ENCODE measurements around the gene GZMA.
"Not testable (repeated sequence)": the region's sequence is repeated elsewhere in the genome, so short reads cannot be mapped to it uniquely, and the experiment has no call there.

GZMA gene

GRCh38 chr5:55102348-55102747 is at the start of gene GZMA:
TSS of gene GZMA (plus strand) at chr5:55102646. CDS start at chr5:55102683, 37 bp downstream.
- DNase-seq = no peak

- DNase-seq = no peak
Measured at GRCh38 chr5:55055183-55055582, 47.3 kb upstream of the GZMA start.

GRCh38 chr5:55062039-55062779 is 40.2 kb upstream of the GZMA start:
- no peak for DNase-seq

- no peak for DNase-seq
Measured at GRCh38 chr5:55063220-55063863, 39.1 kb upstream of the GZMA start.

- no peak for DNase-seq
Measured at GRCh38 chr5:55063899-55064298, 38.5 kb upstream of the GZMA start.

- no peak for DNase-seq
Measured at GRCh38 chr5:55064523-55064922, 37.9 kb upstream of the GZMA start.

- DNase-seq = no peak
Measured at GRCh38 chr5:55066277-55066676, 36.2 kb upstream of the GZMA start.

- no peak for DNase-seq
Measured at GRCh38 chr5:55070968-55071367, 31.5 kb upstream of the GZMA start.

- DNase-seq = no peak
Measured at GRCh38 chr5:55071413-55071812, 31.0 kb upstream of the GZMA start.

- no peak for DNase-seq
Measured at GRCh38 chr5:55072666-55073065, 29.8 kb upstream of the GZMA start.

GRCh38 chr5:55073211-55073610 is 29.2 kb upstream of the GZMA start:
- DNase-seq = no peak

- no peak for DNase-seq
Measured at GRCh38 chr5:55081541-55081940, 20.9 kb upstream of the GZMA start.

GRCh38 chr5:55089301-55089700 is 13.1 kb upstream of the GZMA start:
- not testable (repeated sequence) for DNase-seq

GRCh38 chr5:55091011-55091410 is 11.4 kb upstream of the GZMA start:
- not testable (repeated sequence) for DNase-seq

GRCh38 chr5:55096182-55096581 is 6.3 kb upstream of the GZMA start:
- DNase-seq = no peak

GRCh38 chr5:55096861-55097260 is 5.6 kb upstream of the GZMA start:
- DNase-seq = no peak

- not testable (repeated sequence) for DNase-seq
Measured at GRCh38 chr5:55101148-55101547, 1.3 kb upstream of the GZMA start.

- DNase-seq = no peak
Measured at GRCh38 chr5:55101556-55102276, 730 bp upstream of the GZMA start.

- DNase-seq = no peak
Measured at GRCh38 chr5:55104036-55104772, 1.8 kb downstream of the GZMA start.

- no peak for DNase-seq
Measured at GRCh38 chr5:55104946-55105701, 2.7 kb downstream of the GZMA start.

GRCh38 chr5:55105976-55106375 is 3.5 kb downstream of the GZMA start:
- not testable (repeated sequence) for DNase-seq

GRCh38 chr5:55108661-55109060 is 6.2 kb downstream of the GZMA start:
- DNase-seq = no peak
